Stimulated activated CD4-positive, alpha-beta T cell treated with anti-CD3 and anti-CD28 coated beads, Interleukin-2, amount 100 ng/mL, for 48 hours (primary cell): ENCODE measurements around the gene GATA3.

ENCODE experiments used
- DNase-seq, 2 donors: peaks; one replicate each; pipeline ENCODE4 v3.0.0-alpha.2; 2020

The GATA3 gene

GRCh38 chr10:8051109-8051821 lies 3.2 kb upstream of the GATA3 start:
- DNase-seq: peak in 1 of 2 donors; percentile 23

DNA sequence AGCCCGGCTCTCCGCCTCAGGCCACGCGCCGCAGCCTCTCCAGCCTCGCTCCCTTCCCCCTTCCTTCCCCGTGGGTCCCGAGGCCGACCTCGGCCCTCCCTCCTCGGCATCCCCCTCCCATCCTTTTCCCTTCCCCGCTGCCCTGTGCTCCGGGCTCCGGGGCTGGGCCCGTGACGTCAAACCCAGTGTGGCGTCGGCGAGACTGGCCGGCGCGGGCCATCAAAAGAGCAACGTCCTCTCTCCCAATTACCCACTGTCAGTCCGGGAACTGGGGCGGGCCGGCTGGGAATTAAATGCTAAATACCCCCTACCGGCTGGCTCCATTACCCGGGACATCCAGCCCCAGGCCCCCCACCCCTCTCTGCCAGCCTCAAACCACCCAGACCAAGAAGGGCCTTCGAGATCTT lies 2.6 kb upstream of the GATA3 start:
- peak in 1 of 2 donors; percentile 7 for DNase-seq

- peak in 1 of 2 donors; percentile 27 for DNase-seq
These were observed 2.0 kb upstream of the GATA3 start for GRCh38 chr10:8052341-8052955.

GRCh38 chr10:8052956-8053445 lies 1.5 kb upstream of the GATA3 start:
- no peak for DNase-seq

DNA sequence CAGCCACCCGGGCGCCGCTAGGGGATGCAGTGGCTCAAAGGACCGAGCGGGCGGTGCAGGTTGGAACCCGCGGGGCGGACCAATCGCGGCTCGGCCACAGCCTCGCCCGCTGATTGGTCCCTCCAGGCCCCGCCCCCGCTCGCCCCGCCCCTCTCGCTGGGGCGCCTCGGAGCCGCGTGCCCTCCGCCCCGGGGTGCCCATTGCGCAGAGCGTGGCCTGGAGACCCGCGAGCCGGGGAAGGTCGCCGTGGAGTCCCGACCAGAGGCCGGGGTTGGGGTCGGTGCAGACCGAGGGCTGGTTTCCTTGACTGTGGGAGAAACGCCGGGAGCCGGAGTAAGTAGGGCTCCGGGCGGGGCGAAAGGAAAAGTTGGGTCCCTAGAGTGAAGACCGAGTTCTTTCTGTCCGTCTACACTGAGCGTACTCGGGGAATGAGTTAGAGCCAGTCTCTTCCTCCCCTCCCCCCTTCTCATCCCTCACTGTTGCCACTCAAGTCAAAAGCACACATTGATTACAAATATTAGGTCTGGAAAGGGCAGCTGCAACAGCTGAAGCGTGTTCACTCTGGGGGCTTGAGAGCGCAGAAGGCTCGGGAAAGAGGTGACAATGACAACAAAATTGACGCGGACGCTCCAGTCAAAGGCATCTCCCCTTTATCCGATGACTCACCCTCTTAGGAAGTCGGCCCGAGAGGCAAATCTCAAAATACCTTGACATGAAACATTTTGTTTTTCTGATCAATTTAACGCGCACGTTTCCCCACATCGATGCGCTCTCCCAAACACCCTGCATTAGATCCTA lies 843 bp upstream of the GATA3 start:
- peak; percentile 97 to 98 for DNase-seq

DNA sequence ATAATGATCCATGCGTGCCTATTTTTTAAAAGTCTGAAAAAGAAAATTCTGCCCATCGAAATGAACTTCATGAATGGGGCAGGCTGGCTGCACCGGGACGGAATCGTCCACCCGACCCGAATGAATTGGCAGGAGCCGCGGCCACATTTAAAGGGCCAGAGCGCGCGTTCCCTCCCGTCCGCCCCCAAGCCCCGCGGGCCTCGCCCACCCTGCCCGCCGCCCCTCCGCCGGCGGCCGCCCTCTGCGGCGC lies 319 bp upstream of the GATA3 start:
- DNase-seq: no peak

DNA sequence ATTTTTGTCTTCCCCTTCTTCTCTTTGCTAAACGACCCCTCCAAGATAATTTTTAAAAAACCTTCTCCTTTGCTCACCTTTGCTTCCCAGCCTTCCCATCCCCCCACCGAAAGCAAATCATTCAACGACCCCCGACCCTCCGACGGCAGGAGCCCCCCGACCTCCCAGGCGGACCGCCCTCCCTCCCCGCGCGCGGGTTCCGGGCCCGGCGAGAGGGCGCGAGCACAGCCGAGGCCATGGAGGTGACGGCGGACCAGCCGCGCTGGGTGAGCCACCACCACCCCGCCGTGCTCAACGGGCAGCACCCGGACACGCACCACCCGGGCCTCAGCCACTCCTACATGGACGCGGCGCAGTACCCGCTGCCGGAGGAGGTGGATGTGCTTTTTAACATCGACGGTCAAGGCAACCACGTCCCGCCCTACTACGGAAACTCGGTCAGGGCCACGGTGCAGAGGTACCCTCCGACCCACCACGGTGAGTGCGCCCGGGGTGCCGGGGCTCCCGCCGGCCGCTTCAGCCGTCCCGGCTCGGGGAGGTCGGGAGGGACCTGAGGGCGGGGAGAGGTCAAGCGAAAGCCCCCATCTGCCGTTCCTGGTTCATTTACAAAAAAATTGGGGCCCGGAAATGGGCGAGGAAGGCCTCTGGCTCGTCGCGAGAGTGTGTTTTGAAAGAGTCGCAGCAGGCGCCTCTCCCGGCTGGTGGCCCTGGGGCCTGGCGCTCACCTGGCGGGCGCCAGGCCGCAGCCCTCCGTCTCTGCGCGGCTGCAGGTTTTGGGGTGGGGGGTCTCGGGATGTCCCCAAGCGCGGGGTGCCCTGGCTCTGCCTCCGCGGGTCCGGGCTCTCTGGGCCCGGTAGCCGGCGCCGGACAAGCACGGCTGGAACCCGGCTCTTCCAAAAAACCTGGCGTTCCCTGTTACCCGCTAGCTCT lies 1.2 kb downstream of the GATA3 start:
- no peak for DNase-seq

GRCh38 chr10:8056378-8056777 lies 1.9 kb downstream of the GATA3 start:
- no peak for DNase-seq

DNA sequence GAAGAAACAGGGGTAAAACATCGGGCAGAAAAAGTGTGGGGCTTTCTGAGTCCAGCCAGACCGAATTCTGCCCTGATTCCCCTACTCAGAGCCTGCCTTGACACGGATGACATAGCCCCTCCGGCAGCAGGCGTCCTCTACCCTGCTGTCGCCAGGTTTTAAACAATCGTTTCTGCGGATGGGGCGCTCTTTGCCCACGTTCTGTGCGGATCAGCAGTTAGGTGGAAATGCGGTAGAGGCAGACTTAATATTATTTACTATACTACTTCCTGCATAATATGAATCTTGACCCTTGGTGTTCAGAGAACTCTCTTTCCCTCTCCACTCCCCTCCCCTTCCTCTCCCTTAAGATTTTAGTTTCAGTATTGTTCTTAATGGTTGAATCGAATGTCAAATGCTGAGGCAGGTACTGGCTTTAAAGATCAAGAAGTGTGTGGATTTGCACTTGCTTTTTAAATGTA lies 2.4 kb downstream of the GATA3 start:
- no peak for DNase-seq

DNA sequence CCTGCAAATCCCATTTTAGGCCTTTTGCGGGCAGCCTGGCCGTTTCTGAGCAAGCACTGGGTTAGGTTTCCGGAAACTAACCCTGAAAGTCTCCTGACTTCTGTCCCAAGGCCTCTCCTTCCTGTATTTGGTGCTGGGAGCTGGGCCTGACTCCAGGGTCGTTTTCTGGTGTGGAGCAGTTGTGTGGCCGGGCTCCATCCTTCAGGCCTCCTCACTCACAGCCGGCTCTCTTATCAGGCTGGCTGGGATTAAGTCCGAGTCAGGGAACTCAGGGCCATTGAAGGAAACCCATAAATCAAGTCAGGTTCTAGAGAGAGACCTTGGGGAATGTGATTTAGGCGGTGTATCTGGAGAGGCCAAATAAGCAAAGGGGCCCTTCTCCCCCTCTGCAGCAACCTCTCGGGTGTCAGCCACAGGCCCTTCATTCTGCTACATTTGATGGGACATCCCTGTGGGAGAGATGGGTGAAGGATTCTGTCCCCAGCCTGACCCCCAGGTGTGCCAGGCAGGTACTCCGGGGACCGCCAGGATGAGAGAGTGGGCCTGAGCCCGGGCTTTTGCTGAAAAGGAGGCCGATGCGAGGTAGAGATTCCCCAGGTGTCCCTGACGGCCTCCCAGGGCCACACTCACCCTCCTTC lies 3.3 kb downstream of the GATA3 start:
- DNase-seq: no peak

DNA sequence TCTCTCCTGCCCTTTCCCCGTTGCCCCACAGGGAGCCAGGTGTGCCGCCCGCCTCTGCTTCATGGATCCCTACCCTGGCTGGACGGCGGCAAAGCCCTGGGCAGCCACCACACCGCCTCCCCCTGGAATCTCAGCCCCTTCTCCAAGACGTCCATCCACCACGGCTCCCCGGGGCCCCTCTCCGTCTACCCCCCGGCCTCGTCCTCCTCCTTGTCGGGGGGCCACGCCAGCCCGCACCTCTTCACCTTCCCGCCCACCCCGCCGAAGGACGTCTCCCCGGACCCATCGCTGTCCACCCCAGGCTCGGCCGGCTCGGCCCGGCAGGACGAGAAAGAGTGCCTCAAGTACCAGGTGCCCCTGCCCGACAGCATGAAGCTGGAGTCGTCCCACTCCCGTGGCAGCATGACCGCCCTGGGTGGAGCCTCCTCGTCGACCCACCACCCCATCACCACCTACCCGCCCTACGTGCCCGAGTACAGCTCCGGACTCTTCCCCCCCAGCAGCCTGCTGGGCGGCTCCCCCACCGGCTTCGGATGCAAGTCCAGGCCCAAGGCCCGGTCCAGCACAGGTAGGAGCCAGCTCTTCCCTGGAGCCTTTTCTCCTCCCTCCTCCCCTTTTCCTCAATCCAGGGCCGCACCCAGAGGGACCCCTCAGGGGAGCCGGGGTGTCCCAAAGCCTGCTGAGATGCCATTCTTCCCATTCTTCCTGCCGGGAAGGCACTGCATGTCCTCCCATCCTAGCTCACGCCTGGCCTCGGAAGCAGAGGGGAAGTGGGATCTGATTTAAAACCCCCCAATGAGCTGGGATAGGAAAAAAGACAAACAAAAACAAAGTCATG lies 4.0 kb downstream of the GATA3 start:
- no peak for DNase-seq

DNA sequence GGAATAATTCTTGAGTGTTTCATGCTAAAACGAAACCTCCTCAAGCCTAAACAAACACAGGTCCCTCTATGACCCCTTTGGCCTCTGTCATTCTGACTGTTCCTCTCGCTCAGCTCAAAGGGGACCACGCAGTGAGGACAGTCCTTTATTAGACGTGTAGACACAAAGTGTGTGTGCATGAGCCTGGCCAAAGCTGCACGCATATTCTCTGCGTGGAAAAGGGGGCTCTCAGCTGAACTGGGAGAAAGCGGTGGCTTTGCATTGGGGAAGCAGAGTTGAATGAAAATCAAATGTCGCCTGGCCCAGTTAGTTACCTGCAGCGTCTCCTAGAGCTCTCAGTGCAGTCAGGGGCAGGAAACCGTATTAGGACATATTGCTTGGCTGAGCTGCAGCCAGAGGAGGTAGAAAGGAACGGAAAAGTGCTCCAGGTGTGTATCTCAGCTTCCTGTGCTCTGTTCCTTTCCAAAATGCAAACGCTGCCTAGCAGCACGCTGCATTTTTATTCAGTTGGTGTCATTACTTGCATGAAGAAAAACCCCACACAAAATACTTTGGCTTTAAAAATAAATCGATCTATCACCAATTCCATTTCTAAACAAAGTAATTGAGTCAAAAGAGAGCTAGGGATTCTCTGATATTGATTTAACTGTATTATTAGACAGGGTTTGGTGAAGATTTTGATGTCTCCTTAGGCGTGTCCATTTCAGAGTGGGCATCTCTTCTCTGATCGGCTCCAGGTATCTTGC lies 4.9 kb downstream of the GATA3 start:
- no peak for DNase-seq

GRCh38 chr10:8060010-8060703 lies 5.7 kb downstream of the GATA3 start:
- DNase-seq: peak; percentile 58 to 72

GRCh38 chr10:8060704-8061121 lies 6.2 kb downstream of the GATA3 start:
- DNase-seq: no peak

DNA sequence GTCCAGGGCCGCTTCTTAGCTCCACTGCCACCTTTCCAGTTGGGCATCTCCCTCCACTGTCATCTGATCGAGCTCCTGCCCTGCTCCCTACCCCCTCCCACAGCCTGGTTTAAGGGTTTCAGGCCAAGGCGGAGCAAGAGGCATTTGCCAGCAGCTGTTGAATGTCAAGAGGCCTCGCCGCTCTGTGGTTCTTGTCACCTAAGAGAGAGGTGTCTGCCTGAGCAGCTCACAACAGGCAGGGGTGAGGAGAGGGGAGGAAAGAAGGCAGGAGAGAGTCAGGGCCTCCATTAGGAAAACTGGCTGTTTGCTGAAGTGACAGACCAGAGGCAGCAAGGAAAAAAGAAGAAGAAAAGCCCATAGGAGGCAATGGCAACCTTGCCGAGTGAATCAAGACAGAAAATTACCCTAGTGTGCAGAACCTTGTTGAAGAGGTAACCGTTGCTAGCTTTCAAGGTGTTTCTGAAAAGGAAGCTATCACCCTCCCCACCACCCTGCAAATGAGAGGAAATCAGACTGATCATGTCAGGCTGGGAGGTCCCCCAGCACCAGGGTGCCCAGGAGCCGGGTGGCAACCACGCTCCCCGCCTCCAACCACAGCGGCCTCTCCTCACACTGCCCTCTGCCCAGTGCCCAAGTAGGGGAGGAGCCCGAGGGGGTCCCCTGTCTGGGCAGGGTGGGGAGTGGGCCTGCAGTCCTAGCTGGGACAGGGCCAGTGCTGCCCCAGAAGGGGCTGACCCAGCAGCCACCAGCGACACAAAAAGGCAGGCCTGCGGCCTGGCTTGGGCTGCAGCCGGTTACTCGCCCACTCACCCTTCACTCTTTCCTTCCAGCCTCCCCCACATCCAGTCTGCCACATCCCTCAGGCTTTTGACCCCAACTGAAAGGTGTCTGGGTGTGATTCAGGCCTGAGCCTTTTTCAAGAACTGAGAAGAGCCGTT lies 7.1 kb downstream of the GATA3 start:
- DNase-seq: no peak

DNA sequence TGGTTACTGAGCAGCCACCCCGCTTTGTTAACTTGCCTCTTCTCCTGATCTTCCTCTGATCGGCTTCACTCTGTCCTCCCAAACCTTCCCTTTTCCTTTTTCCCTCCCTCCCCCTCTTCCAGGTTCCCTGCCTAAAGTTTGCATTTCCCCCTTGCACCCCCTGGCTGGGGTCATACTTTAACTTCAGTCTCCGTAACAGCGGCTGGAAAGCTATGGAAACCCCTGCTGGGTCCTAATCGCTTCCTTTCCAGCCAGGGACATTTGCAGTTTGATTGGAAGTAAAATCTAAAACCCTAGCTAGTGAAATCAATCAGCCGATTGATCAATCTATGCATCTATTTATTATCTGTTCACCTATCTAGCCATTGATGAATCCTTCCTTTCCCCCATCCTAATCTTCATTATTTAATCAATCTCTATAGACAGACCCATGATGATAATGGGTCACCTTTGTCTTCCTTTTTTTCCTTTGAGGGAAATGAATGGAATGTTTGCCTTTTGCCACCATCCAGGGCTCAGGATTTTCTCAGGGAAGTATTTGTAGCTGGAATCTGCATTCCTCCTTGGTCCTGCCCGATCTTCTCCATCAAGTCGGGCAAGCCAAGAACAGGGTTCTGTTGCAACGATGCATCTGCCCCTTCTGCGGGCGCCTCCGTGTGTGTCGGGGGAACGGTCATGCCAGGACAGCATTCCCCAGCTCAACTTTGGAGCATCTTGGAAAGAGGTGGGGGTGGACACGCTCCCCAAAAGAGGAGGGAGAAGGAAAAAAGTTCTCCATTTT lies 8.8 kb downstream of the GATA3 start:
- DNase-seq: no peak

- no peak for DNase-seq
These were observed 9.4 kb downstream of the GATA3 start for GRCh38 chr10:8063935-8064334.

DNA sequence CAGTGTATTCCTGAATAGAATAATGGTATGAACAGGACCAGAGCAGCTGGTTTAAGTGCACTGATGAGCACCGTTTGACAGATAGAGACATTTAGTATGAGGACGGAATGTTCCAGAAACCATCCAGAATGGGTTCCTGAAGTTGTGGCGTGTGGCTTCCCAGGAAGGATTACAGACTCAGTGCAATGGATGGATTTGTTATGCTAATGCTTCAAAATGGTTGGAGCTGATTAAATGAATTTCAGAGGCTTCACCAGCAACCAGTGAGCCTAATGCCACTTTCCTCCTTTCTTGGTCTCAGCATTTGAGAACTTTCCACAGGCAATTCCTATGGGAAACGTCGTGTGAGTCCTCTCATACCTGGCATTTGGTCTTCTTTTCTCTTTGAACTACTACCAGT lies 9.9 kb downstream of the GATA3 start:
- DNase-seq: no peak
